SK-N-DZ (cell line): Measurements from ENCODE around the gene SMARCC2. TPM values are rescaled to one million over a fixed set of nuclear protein-coding genes. Genes with fewer than 3 reads are reported as not detected.

ENCODE experiments used
- DNase-seq: peaks from one replicate; pipeline ENCODE4 v3.0.0-alpha.2; 2015; ENCODE audit warnings: low spot score
- polyA plus RNA-seq, 2 experiments: library from polyadenylated mRNA; depleted of rRNA; stranded (reverse); fragments of >200 nt; gene quantifications; 2 replicates each; pipeline ENCODE4 v1.2.3, GENCODE V29; 2014

The SMARCC2 gene
- polyA plus RNA-seq (2014; cell fraction: cytosol; rRNA removed), result 37.5 and 42.6 TPM in 2 replicates
- 113 and 170 TPM in 2 replicates for polyA plus RNA-seq (2014; cell fraction: nucleus; rRNA removed)

- peak; percentile 86 for DNase-seq
Observed at GRCh38 chr12:56189099-56189917, at the start of gene SMARCC2. TSS of gene SMARCC2 (minus strand) at chr12:56189483. CDS start at chr12:56189461, 22 bp downstream.

GRCh38 chr12:56237552-56237951 lies 48.3 kb upstream of the SMARCC2 start:
- no peak for DNase-seq

GRCh38 chr12:56236985-56237384 lies 47.7 kb upstream of the SMARCC2 start:
- no peak for DNase-seq

GRCh38 chr12:56236091-56236490 lies 46.8 kb upstream of the SMARCC2 start:
- DNase-seq, result no peak

- no peak for DNase-seq
Observed at GRCh38 chr12:56234746-56235436, 45.6 kb upstream of the SMARCC2 start.

GRCh38 chr12:56231184-56231582 lies 41.9 kb upstream of the SMARCC2 start:
- DNase-seq, result no peak

GRCh38 chr12:56230432-56231183 lies 41.3 kb upstream of the SMARCC2 start:
- DNase-seq, result no peak

- DNase-seq, result no peak
Observed at GRCh38 chr12:56229916-56230431, 40.7 kb upstream of the SMARCC2 start, which contains the start of gene SLC39A5. TSS of gene SLC39A5 (plus strand) at chr12:56230051. CDS start at chr12:56231275, 1,224 bp downstream.

- no peak for DNase-seq
Observed at GRCh38 chr12:56229082-56229481, 39.8 kb upstream of the SMARCC2 start.

- DNase-seq, result no peak
Observed at GRCh38 chr12:56224954-56225353, 35.7 kb upstream of the SMARCC2 start.

GRCh38 chr12:56224102-56224701 lies 34.9 kb upstream of the SMARCC2 start, which contains the start of gene NABP2:
TSS of gene NABP2 (plus strand) at chr12:56224342. CDS start at chr12:56224857, 515 bp downstream.
- DNase-seq, result peak; percentile 98

GRCh38 chr12:56223571-56224101 lies 34.4 kb upstream of the SMARCC2 start:
- no peak for DNase-seq

GRCh38 chr12:56222531-56222895 lies 33.2 kb upstream of the SMARCC2 start:
- no peak for DNase-seq

GRCh38 chr12:56221757-56222530 lies 32.7 kb upstream of the SMARCC2 start, which contains the start of gene RNF41:
TSS of gene RNF41 (minus strand) at chr12:56221922. CDS start at chr12:56214047, 7,875 bp downstream.
- DNase-seq, result peak; percentile 98

- DNase-seq, result peak; percentile 36
Observed at GRCh38 chr12:56221232-56221756, 32.0 kb upstream of the SMARCC2 start.

- DNase-seq, result no peak
Observed at GRCh38 chr12:56220611-56221231, 31.4 kb upstream of the SMARCC2 start.

- no peak for DNase-seq
Observed at GRCh38 chr12:56219840-56220239, 30.6 kb upstream of the SMARCC2 start.

- no peak for DNase-seq
Observed at GRCh38 chr12:56216461-56216860, 27.2 kb upstream of the SMARCC2 start.

GRCh38 chr12:56213878-56214277 lies 24.6 kb upstream of the SMARCC2 start:
- DNase-seq, result no peak
